SKM-1 (cell line): ENCODE data around the gene PTPRE.

Source experiments
- DNase-seq: peaks from one replicate; lab custom pipeline; 2025; ENCODE audit not compliant: unreplicated experiment; lab: John Stamatoyannopoulos, UW

The PTPRE gene

GRCh38 chr10:127907411-127908105, 655 bp downstream of the PTPRE start:
- DNase-seq = no peak

GRCh38 chr10:127908106-127908958, 1.4 kb downstream of the PTPRE start:
- no peak for DNase-seq

- no peak for DNase-seq
Measured at GRCh38 chr10:127908959-127909267, 2.0 kb downstream of the PTPRE start.

GRCh38 chr10:127909716-127910463, 3.0 kb downstream of the PTPRE start:
- DNase-seq = no peak

GRCh38 chr10:127910464-127910770, 3.5 kb downstream of the PTPRE start:
- no peak for DNase-seq

- no peak for DNase-seq
Measured at GRCh38 chr10:127911218-127911866, 4.4 kb downstream of the PTPRE start.

- DNase-seq = no peak
Measured at GRCh38 chr10:127911867-127912257, 5.0 kb downstream of the PTPRE start.

- DNase-seq = no peak
Measured at GRCh38 chr10:127912607-127913367, 5.9 kb downstream of the PTPRE start.

GRCh38 chr10:127913368-127913759, 6.5 kb downstream of the PTPRE start:
- DNase-seq = no peak

- DNase-seq = no peak
Measured at GRCh38 chr10:127915324-127915723, 8.4 kb downstream of the PTPRE start.

GRCh38 chr10:127916826-127917225, 9.9 kb downstream of the PTPRE start:
- no peak for DNase-seq

- no peak for DNase-seq
Measured at GRCh38 chr10:127918572-127918971, 11.7 kb downstream of the PTPRE start.

- DNase-seq = peak; percentile 76
Measured at GRCh38 chr10:127919418-127920271, 12.7 kb downstream of the PTPRE start.

GRCh38 chr10:127920306-127921074, 13.6 kb downstream of the PTPRE start:
- no peak for DNase-seq

- no peak for DNase-seq
Measured at GRCh38 chr10:127921075-127921752, 14.3 kb downstream of the PTPRE start.

GRCh38 chr10:127921753-127922145, 14.8 kb downstream of the PTPRE start:
- DNase-seq = peak; percentile 14

- DNase-seq = no peak
Measured at GRCh38 chr10:127922206-127922605, 15.3 kb downstream of the PTPRE start.

GRCh38 chr10:127922675-127923366, 15.9 kb downstream of the PTPRE start:
- no peak for DNase-seq
